Measurements from ENCODE around the gene ISY1. TPM values are rescaled to one million over a fixed set of nuclear protein-coding genes. Genes with fewer than 3 reads are reported as not detected.
A peak's percentile ranks its signal among the peaks of the same experiment; 100 is the strongest.
"Not testable (repeated sequence)": the region's sequence is repeated elsewhere in the genome, so short reads cannot be mapped to it uniquely, and the experiment has no call there.

ISY1 gene
- polyA plus RNA-seq, 12 donors: 34.5 to 54.9 (median 39.0) TPM; not detected in 1

- DNase-seq: no peak
Measured at GRCh38 chr3:129095285-129095684, 65.6 kb downstream of the ISY1 start.

- not testable (repeated sequence) for DNase-seq
Measured at GRCh38 chr3:129088312-129088711, 72.6 kb downstream of the ISY1 start.

- DNase-seq: peak; percentile 51
Measured at GRCh38 chr3:129087904-129088303, 73.0 kb downstream of the ISY1 start.

DNA sequence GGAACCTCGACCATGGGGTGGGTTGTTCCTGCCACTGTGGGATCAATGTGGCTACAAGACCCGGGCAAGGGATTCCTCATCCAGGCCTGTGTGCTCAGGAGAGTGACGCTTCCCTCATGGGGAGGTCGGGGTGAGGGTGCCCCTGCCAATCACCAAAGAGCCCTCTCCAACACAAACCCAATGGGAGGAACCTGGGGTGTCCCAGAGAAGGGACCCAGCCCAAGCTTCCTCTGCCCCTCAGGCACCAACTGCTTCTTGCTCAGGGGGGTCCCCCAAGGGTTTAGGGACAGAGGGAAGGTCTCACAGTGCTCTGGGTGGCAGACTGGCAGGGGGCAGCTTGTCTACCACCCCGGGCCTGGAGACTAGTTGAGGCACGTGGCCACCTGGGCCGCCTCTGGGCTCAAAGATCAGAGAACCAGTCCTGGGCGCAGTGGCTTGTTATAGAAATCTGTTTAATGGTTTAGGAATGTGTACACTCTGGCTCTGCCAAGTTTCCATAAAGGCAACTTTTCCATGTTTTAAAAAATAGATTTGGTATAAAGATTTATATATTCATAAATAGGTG is 73.6 kb downstream of the ISY1 start:
- peak; percentile 60 for DNase-seq

- no peak for DNase-seq
Measured at GRCh38 chr3:129085818-129086217, 75.0 kb downstream of the ISY1 start.

GRCh38 chr3:129085165-129085715 is 75.6 kb downstream of the ISY1 start:
- DNase-seq: no peak

DNA sequence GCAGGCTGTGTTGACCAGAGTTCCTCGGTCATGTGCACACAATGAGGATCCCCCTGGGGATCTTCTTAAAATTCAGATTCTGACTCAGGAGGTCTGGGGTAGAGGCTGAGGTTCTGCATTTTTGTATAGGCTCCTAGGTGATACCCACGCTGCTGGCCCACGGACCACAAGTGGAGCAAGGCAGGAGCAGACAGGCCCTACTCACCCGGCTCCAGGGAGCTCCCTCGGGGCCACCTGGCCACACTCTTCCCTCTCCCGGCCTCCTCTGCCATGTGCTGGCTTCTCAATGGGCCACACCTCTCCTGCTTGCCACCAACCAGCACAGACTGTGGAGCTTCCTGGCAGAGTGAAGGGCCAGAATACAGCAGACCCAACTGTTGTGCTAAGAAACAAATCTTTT is 76.4 kb downstream of the ISY1 start:
- no peak for DNase-seq

DNA sequence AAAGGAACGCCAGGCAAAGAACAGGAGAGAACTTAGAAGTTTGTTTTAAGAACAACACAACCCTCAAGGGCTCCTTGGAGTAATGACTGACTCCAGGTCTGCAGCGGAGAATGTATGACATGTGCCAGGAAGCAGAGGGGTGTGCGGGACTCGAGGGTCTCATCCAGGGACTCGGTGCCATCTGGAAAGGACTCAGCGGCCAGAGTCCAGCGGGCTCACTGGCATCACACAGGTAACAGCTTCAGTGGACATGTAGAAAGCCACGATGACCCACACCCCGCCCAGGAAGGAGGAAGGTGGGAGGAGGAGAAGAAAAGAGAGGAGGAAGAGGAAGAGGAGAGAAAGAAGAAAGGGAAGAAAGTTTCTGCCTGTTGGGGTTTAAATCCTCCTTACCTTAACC is 78.8 kb downstream of the ISY1 start:
- no peak for DNase-seq

DNA sequence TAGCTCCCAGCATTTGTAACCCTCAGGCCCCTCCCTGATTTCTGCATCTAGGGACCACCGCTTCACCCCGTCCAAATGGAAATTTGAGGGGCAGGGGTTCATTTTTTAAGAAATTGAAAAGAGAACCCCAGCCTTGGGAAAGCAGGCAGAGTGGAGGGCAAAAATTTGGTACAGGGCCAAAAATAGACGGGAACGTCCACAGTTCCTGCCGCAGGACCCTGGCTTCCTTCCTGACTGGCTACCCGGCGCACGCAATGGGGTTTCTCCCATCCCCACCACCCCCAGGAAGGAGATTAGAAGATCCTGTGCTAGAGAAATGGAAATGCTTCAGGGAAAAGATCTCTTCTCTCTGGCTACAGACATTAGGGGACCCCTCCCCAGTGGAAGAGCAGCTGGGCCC is 79.4 kb downstream of the ISY1 start:
- no peak for DNase-seq

DNA sequence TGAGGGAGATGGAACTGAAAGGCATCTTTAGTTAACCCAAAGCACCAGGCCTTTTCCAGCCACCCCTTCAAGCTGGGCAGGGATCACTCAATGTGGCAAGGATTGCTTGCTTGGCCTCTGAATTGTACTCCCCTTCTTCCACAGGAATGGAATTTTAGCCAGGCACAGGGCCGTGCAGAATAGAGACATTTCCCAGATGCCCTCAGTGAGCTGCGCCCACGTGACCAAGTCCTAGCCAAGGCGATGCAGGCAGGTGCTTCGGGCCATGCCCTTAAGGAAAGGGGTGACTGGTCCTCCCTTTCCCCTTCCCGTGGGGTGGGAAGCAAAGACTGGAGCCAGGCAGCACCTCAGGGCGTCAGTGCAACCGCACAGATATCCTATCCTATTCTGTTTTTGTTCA is 82.4 kb downstream of the ISY1 start:
- no peak for DNase-seq

Other genes starting within 250 kb of the ISY1 start
- 1 to 10 TPM in 7 of 12 donors, under 1 TPM in 3, not detected in 2; 0.42 to 3.9 (median 1.1) TPM for gene CFAP92, start 167.0 kb downstream of the ISY1 start, polyA plus RNA-seq (ENCODE audit: insufficient read length in 12 of 12)
- 1 to 10 TPM in 7 of 12 donors, under 1 TPM in 3, not detected in 2; 0.78 to 4.5 (median 1.2) TPM for gene EFCC1, start 159.8 kb downstream of the ISY1 start, polyA plus RNA-seq (ENCODE audit: insufficient read length in 12 of 12)
- under 1 TPM in 9 of 12 donors, not detected in 3; 0.13 to 0.75 (median 0.34) TPM for gene GP9, start 100.3 kb downstream of the ISY1 start, polyA plus RNA-seq (ENCODE audit: insufficient read length in 12 of 12)
- gene RAB43, start 39.3 kb downstream of the ISY1 start, polyA plus RNA-seq (ENCODE audit: insufficient read length in 12 of 12): 10 to 100 TPM in 1 of 12 donors, 1 to 10 TPM in 10, not detected in 1; 1.1 to 11.2 (median 1.9) TPM
- 100 to 1,000 TPM in 11 of 12 donors, not detected in 1; 251 to 359 (median 334) TPM for gene CNBP, start 22.8 kb upstream of the ISY1 start, polyA plus RNA-seq (ENCODE audit: insufficient read length in 12 of 12)
- gene COPG1, start 88.5 kb upstream of the ISY1 start, polyA plus RNA-seq (ENCODE audit: insufficient read length in 12 of 12): 100 to 1,000 TPM in 9 of 12 donors, 10 to 100 TPM in 2, not detected in 1; 97.0 to 131 (median 109) TPM
- gene HMCES, start 117.8 kb upstream of the ISY1 start, polyA plus RNA-seq (ENCODE audit: insufficient read length in 12 of 12): 10 to 100 TPM in 11 of 12 donors, not detected in 1; 21.7 to 28.6 (median 24.6) TPM

Data from muscle of arm (tissue), 12 donors.